RWPE2 (cell line): ENCODE data around the gene CA6.
"Not testable (repeated sequence)": the region's sequence is repeated elsewhere in the genome, so short reads cannot be mapped to it uniquely, and the experiment has no call there.

Source experiments
- ATAC-seq: fragments of 200-7000 bp; cut with Tn5 transposase; 3 replicates; pipeline ENCODE4 v1.9.1; 2021; ENCODE audit warnings: low read depth
- DNase-seq: peaks from one replicate; pipeline ENCODE4 v3.0.0-alpha.2; 2020; ENCODE audit warnings: low spot score
- H3K27ac ChIP-seq: fragments of 450-650 bp; 2 replicates; pipeline ENCODE4 v1.5.1; 2017; ENCODE audit warnings: mild to moderate bottlenecking; ENCODE audit not compliant: poor library complexity, severe bottlenecking
- H3K27me3 ChIP-seq: fragments of 250-450 bp; sonication (Bioruptor Pico); 2 replicates; pipeline ENCODE4 v1.5.1; 2021; ENCODE audit warnings: mild to moderate bottlenecking, moderate library complexity; ENCODE audit not compliant: insufficient read depth, poor library complexity, severe bottlenecking
- H3K36me3 ChIP-seq: fragments of 250-450 bp; sonication (Bioruptor Pico); 2 replicates; pipeline ENCODE4 v1.5.1; 2020; ENCODE audit warnings: low read depth, mild to moderate bottlenecking, moderate library complexity
- H3K4me1 ChIP-seq: fragments of 250-450 bp; sonication (Bioruptor Pico); 2 replicates; pipeline ENCODE4 v1.5.1; 2021; ENCODE audit warnings: mild to moderate bottlenecking, moderate library complexity; ENCODE audit not compliant: insufficient read depth, poor library complexity, severe bottlenecking
- H3K4me3 ChIP-seq: fragments of 250-450 bp; sonication (Bioruptor Pico); 2 replicates; pipeline ENCODE4 v1.5.1; 2021; ENCODE audit warnings: mild to moderate bottlenecking, moderate library complexity; ENCODE audit not compliant: severe bottlenecking
- H3K9me3 ChIP-seq: fragments of 250-450 bp; sonication (Bioruptor Pico); 2 replicates; pipeline ENCODE4 v1.5.1; 2021; ENCODE audit warnings: mild to moderate bottlenecking, moderate library complexity; ENCODE audit not compliant: severe bottlenecking
- CTCF ChIP-seq: fragments of 450-650 bp; IDR thresholded peaks from one replicate; pipeline ENCODE4 v1.5.1; 2017; ENCODE audit warnings: mild to moderate bottlenecking, moderate library complexity; ENCODE audit not compliant: poor library complexity, severe bottlenecking

Gene CA6

GRCh38 chr1:8915446-8915845 is 30.2 kb upstream of the CA6 start:
- DNase-seq (no peak), ATAC-seq (no peak)
- Histone ChIP-seq H3K27me3 (no peaks in the 10 kb centered on the region), H3K4me3 (no peak overlapping the region), H3K36me3 (no peaks in the 10 kb centered on the region), H3K4me1 (peaks cover 13% of the 10 kb centered on the region), H3K9me3 (peaks cover 2% of the 10 kb centered on the region), H3K27ac (no peak overlapping the region)
- TF ChIP-seq CTCF, result peak; percentile 11

DNA sequence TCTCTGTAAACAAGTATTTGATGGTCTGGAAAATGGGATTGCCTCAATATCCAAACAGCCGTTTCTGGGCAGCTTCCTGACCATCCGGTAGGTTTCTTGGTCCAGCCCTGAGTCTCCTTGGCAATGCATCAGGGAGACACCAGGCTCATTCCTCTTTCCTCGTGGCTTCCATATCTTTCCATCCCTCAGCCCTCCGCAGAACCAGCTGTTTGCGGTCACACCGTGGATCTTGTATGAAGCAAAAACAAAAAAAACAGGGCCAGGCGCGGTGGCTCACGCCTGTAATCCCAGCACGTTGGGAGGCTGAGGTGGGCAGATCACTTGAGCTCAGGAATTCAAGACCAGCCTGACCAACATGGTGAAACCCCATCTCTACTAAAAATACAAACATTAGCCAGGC is 28.1 kb upstream of the CA6 start:
- not testable (repeated sequence) for DNase-seq, H3K27ac ChIP-seq, H3K4me1 ChIP-seq, H3K4me3 ChIP-seq, H3K36me3 ChIP-seq, ATAC-seq, H3K27me3 ChIP-seq, H3K9me3 ChIP-seq

- no peaks in the 10 kb centered on the region for H3K36me3 ChIP-seq
- ATAC-seq (no peak), DNase-seq (no peak)
- no peaks in the 10 kb centered on the region for H3K4me1 ChIP-seq
- no peaks in the 10 kb centered on the region for H3K9me3 ChIP-seq
- TF ChIP-seq CTCF, result no peak
- H3K27ac ChIP-seq, result no peak overlapping the region
- no peak overlapping the region for H3K4me3 ChIP-seq
- no peaks in the 10 kb centered on the region for H3K27me3 ChIP-seq
These were observed 22.7 kb upstream of the CA6 start for GRCh38 chr1:8922962-8923361.

- Histone ChIP-seq H3K9me3 (no peaks in the 10 kb centered on the region), H3K4me3 (no peak overlapping the region), H3K4me1 (no peaks in the 10 kb centered on the region), H3K27me3 (no peaks in the 10 kb centered on the region), H3K36me3 (no peaks in the 10 kb centered on the region), H3K27ac (no peak overlapping the region)
- no peak for TF ChIP-seq CTCF
- no peak for DNase-seq
- ATAC-seq, result no peak
These were observed 20.3 kb upstream of the CA6 start for GRCh38 chr1:8925406-8925805.

DNA sequence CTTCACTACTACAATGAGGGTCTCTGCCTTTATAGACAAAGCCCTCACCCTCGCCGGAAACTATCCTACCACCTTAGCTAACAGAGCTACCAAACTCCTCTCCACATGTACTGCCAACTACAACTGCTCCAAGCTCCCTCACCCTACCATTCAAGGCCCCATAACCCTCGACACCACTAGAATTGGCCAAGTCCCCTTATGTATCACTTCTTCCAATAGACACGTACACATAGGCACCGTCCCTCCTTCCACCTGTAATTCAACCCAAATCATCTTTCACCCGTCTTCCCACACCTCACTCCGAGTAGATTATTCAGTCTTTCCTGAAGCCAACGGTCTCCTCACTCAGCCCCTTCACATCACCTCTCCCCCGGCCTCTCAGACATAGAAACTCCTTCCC is 19.7 kb upstream of the CA6 start:
- Histone ChIP-seq H3K27ac (no peak overlapping the region), H3K4me1 (no peaks in the 10 kb centered on the region), H3K36me3 (no peaks in the 10 kb centered on the region), H3K9me3 (no peaks in the 10 kb centered on the region), H3K27me3 (no peaks in the 10 kb centered on the region), H3K4me3 (no peak overlapping the region)
- no peak for DNase-seq
- ATAC-seq, result no peak
- TF ChIP-seq CTCF, result no peak
